HG02798 (cell line): ENCODE measurements around the gene KIR3DL2.
"Not testable (repeated sequence)": the region's sequence is repeated elsewhere in the genome, so short reads cannot be mapped to it uniquely, and the experiment has no call there.

Source experiments
- ATAC-seq: cut with Tn5 transposase; IDR thresholded peaks from one replicate; pipeline ENCODE4 v1.9.1; 2021; ENCODE audit warnings: mild to moderate bottlenecking; ENCODE audit not compliant: unreplicated experiment, poor library complexity

KIR3DL2 gene

GRCh38 chr19:54863459-54863858, 13.2 kb downstream of the KIR3DL2 start:
- not testable (repeated sequence) for ATAC-seq

DNA sequence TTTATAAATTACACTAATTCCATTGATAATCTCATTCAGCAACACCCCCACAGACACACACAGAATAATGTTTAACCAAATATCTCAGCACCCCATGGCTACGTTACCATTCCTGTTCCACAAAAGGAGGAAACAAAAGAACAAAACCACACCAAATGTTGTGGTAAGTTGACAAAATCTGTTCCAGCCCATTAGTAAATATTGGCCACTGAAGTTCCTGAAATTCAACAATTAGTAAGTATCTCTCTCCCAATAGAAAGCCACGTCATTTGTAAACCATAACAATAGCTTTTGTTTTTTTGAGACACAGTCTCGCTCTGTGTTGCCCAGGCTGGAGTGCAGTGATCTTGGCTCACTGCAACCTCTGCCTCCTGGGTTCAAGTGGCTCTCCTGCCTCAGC, 21.5 kb downstream of the KIR3DL2 start:
- no peak for ATAC-seq

- ATAC-seq: no peak
These were observed 23.7 kb downstream of the KIR3DL2 start, which contains the start of gene FCAR for GRCh38 chr19:54873990-54874389. Gene FCAR, plus strand, starts transcription at chr19:54874235. Its CDS starts 55 bp downstream, at chr19:54874290.

- no peak for ATAC-seq
These were observed 25.3 kb downstream of the KIR3DL2 start for GRCh38 chr19:54875506-54875905.

DNA sequence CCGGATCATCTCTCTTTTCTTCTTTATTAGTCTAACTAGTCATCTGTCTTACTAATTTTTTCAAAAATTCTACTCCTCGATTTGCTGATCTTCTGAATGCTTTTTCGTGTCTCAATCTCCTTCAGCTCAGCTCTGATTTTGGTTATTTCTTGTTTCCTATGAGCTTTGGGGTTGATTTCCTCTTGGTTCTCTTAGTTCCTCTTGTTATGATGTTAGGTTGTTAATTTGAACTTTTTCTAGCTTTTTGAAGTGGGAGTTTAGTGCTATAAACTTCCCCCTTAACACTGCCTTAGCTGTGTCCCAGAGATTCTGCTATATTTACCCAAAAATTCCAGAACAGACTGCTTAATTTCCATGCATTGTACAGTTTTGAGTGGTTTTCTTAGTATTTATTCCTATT, 27.2 kb downstream of the KIR3DL2 start:
- ATAC-seq: no peak

DNA sequence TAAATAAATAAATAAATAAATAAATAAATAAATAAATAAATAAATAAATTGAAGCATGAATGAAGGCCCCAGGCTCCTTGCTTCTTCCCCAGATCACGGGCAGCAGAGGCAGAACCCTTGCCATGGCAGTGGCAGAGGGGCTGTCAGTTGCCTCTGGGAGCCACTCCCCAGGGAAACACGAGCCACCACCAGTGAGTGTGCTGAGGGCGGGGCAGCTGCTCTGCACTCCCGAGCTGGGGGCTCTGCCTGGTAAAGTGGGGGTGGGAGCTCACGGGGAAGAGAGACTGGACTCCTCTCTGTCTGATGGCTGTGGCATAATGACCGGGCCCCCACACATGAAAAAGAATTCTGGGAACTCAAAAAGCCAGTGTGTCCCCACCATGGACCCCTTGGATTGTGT, 31.6 kb downstream of the KIR3DL2 start:
- no peak for ATAC-seq

- ATAC-seq: no peak
These were observed 32.5 kb downstream of the KIR3DL2 start for GRCh38 chr19:54882758-54883157.

- ATAC-seq: no peak
These were observed 33.0 kb downstream of the KIR3DL2 start for GRCh38 chr19:54883228-54883627.

- no peak for ATAC-seq
These were observed 38.0 kb downstream of the KIR3DL2 start for GRCh38 chr19:54888239-54888638.

DNA sequence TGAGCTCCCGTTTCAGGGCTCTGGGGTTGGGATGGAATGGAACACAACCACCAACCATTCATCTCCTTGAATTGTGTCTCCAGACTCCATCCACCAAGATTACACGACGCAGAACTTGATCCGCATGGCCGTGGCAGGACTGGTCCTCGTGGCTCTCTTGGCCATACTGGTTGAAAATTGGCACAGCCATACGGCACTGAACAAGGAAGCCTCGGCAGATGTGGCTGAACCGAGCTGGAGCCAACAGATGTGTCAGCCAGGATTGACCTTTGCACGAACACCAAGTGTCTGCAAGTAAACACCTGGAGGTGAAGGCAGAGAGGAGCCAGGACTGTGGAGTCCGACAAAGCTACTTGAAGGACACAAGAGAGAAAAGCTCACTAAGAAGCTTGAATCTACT, 39.3 kb downstream of the KIR3DL2 start:
- ATAC-seq: no peak

DNA sequence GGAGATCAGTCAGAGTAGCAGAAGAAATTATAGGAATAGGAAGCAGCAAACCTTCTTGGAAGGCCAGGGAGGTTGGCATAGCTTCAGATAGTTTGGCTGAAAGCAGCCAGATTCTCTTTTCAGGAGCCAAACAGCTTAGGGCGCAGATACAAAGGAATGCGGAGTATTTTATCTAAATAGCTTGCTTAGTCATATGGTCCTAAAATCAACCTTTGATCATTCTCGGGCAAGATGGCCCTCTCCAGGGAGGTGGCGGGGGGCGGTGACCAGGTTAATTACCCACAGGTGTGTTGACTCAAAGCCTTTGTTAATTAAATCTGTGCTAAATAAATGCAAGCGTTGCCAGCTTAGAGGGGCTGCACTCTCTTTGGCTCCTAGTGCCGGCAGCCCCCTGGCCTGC, 43.2 kb downstream of the KIR3DL2 start:
- ATAC-seq: no peak

DNA sequence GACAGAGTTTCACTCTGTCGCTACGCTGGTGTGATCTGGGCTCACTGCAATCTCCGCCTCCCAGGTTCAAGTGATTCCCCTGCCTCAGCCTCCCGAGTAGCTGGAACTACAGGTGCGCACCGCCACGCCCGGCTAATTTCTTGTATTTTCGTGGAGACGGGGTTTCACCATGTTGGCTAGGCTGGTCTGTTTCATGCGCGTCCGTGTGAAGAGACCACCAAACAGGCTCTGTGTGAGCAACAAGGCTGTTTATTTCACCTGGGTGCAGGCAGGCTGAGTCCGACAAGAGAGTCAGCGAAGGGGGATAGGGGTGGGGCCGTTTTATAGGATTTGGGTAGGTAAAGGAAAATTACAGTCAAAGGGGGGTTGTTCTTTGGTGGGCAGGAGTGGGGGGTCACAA, 43.9 kb downstream of the KIR3DL2 start:
- ATAC-seq: not testable (repeated sequence)

DNA sequence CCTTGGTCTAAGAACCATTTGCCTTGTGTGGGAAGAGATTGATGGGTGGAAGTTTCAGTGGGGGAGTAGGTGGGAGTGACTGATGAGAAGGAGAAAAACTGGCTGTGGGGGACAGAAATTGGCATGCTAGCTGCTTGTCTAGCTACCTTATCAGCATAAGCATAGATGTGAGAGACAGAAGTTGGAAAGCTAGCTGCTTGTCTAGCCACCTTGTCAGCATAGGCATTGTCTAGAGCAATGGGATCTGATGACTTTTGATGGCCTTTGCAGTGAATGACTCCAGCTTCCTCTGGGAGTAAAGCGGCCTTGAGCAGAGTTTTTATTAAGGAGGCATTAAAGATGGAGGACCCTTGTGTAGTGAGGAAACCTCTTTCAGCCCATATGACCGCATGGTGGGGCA, 45.8 kb downstream of the KIR3DL2 start:
- ATAC-seq: no peak

DNA sequence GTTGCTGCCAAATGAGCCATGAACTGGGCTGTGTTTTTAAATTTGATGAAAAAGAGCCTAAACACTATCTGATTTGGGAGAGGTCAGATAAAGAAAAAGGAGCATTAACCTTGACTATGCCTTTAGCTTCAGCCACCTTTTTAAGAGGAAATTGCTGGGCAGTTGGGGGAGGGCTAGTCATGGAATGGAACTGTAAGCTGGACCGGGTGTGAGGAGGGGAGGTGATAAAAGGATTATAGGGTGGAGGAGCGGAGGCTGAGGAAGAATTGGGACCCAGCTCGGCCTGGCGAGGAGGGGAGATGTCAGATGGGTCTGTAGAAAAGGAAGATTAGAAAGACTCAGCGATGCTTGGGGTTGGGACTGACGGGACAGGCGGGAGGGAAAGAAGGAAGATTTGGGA, 48.4 kb downstream of the KIR3DL2 start:
- ATAC-seq: not testable (repeated sequence)

DNA sequence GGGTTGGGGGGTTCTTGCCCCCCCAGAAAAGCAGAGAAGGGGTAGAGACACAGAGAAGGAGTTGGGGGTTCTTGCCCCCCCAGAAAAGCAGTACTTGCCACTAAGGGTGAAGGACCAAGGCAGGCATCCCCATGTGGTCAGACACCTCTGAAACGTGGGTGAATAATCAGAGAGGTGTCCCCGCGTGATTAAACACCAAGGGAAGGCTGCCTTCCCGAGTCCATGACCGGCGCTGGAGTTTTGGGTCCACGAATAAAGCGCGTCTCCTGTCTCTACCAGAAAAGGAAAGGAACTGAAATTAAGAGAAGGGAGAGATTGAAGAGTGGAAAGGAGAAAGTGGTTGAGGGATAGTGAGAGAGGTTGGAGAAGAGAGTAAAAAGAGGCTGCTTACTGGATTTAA, 49.4 kb downstream of the KIR3DL2 start:
- not testable (repeated sequence) for ATAC-seq

- not testable (repeated sequence) for ATAC-seq
These were observed 50.9 kb downstream of the KIR3DL2 start for GRCh38 chr19:54901153-54901552.

- ATAC-seq: no peak
These were observed 51.8 kb downstream of the KIR3DL2 start for GRCh38 chr19:54902061-54902460.

- no peak for ATAC-seq
These were observed 53.1 kb downstream of the KIR3DL2 start for GRCh38 chr19:54903303-54903702.

DNA sequence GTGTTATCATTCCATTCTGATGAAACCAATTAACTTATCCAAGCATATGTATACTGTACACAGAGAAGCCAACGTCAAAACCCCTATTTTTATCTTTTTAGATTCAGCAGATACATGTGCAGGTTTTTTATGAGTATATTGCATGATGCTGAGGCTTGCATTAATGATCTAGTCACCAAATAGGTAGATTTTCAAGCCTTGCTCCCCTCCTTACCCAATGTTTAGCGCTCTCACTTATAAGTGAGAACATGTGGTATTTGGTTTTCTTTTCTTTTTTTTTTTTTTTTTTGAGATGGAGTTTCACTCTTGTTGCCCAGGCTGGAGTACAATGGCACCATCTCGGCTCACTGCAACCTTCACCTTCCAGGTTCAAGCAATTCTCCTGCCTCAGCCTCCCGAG, 54.0 kb downstream of the KIR3DL2 start:
- not testable (repeated sequence) for ATAC-seq

DNA sequence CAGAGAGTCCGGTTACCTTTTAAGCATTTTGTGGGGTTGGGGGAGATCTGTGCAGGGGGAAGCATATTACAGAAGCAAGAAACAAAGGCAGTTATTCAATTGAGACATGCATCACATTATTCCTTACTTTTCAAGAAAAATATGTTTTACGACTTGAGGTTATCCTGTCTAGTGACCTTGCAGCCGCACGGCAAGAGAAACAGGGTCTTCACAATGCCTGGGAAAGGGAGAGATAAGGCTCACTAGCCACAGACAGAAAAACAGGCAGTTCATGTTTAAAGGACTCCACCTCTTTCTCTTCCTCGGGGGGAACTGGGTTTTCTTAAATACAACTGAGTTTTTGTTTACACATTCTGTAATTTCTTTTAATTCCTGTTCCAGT, 55.2 kb downstream of the KIR3DL2 start:
- no peak for ATAC-seq

DNA sequence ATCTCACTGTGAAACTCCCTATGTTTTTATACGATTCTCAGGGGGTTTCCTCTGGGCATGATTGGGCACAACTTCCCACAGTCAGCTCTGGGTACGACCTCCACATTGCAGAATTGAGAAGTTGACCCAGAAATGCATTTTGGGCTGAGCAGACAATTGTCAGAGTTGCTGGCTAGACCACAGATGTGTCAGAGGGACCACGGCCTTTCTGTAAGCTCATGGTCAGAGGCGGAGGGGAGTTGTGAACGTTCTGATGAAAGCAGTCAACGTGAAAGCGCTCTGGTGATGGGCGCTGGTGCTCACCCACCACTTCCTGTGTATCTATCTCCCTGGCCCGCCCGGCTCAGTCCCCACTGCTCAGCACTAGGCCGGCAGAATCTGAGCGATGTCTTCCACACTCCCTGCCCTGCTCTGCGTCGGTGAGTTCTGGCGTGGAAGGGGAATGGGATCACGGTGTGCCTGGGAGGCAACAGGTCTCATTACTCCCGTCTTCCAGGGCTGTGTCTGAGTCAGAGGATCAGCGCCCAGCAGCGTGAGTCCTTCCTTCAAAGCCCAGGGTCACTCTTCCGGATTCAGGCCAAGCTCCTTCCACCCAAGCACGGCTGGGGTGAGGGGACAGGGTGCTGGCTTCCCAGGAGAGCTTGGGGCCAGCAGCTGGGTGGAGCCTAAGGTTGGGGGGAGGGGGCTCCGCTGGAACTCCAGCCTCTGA, 55.7 kb downstream of the KIR3DL2 start, which contains the start of gene NCR1:
NCR1 (plus strand) TSS at position 346 of the 709 bp plus-strand sequence; CDS start at position 386, 40 bp downstream.
- ATAC-seq: no peak

GRCh38 chr19:54906819-54907218, 56.6 kb downstream of the KIR3DL2 start:
- no peak for ATAC-seq
